Measurements from ENCODE around the gene CLTC.

The CLTC gene

GRCh38 chr17:59727817-59728533 is 108.3 kb downstream of the CLTC start:
- DNase-seq (ENCODE audit: low read depth) = no peak

GRCh38 chr17:59730268-59730834 is 110.7 kb downstream of the CLTC start:
- no peak for DNase-seq (ENCODE audit: low read depth)

GRCh38 chr17:59733697-59734096 is 114.0 kb downstream of the CLTC start:
- DNase-seq (ENCODE audit: low read depth) = no peak

GRCh38 chr17:59734226-59734625 is 114.5 kb downstream of the CLTC start:
- DNase-seq (ENCODE audit: low read depth) = no peak

- DNase-seq (ENCODE audit: low read depth) = no peak
Observed at GRCh38 chr17:59737324-59737723, 117.6 kb downstream of the CLTC start.

GRCh38 chr17:59743842-59744241 is 124.1 kb downstream of the CLTC start:
- no peak for DNase-seq (ENCODE audit: low read depth)

GRCh38 chr17:59745040-59745439 is 125.3 kb downstream of the CLTC start:
- DNase-seq (ENCODE audit: low read depth) = no peak
